Lower leg skin (tissue), 3 donors: ENCODE results near the gene CD2AP.

Experiments
- POLR2A ChIP-seq, 2 donors: fragments of 450-650 bp; IDR thresholded peaks; one replicate each; pipeline ENCODE4 v1.6.1; 2016 to 2017; ENCODE audit warnings: antibody characterized with exemption in 2 of 2, mild to moderate bottlenecking in 1 of 2, moderate library complexity in 1 of 2
- TF ChIP-seq, protein P1 (sequence below), 3 donors: fragments of 450-650 bp; IDR thresholded peaks; one replicate each; pipeline ENCODE4 v1.5.1; 2016; ENCODE audit warnings: antibody characterized with exemption in 3 of 3, mild to moderate bottlenecking in 3 of 3, moderate library complexity in 2 of 3

DNA sequence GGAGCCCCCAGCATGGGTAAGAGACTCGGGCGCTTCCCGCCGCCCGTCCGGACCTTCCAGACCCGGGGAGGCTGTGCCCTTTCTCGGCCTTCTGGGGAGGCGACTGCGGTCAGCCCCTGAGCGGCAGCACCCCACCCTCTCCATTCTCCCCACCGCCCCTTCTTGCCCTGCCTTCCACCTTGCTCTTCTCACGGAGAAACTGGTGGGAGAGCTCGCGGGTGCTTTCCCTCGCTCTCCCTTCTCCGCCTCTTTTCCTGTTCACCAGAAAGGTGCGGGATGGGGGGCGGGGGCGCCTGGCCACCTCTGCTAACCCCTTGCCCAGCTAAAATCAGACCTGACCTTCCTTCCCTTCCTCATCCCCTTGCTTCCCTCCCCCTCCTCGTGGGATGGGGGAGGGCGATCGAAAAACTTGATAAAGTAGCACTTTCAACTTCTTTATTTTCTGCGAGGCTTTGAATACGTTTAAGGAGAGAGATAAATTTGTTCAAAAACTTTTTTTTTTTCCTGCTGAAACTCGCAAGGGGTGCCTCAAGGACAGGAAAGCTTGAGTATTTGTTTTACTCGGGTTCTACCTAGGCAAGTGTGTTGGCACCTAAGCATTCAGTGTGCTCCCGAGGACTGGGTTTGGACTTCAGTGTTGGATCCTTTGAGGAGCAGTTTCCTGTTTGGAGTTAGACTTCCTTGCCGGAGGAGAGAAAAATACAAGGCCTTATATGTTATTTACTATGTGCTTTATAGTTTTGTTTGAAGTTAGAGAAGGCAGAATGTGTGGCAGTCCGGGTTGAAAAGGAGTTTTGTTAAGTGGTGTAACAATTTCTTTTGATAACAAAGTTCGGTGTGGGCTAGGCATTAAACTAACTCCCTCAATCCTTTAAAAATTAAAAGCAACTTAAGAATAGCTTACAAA lies 897 bp downstream of the CD2AP start:
- TF ChIP-seq, protein P1, sequence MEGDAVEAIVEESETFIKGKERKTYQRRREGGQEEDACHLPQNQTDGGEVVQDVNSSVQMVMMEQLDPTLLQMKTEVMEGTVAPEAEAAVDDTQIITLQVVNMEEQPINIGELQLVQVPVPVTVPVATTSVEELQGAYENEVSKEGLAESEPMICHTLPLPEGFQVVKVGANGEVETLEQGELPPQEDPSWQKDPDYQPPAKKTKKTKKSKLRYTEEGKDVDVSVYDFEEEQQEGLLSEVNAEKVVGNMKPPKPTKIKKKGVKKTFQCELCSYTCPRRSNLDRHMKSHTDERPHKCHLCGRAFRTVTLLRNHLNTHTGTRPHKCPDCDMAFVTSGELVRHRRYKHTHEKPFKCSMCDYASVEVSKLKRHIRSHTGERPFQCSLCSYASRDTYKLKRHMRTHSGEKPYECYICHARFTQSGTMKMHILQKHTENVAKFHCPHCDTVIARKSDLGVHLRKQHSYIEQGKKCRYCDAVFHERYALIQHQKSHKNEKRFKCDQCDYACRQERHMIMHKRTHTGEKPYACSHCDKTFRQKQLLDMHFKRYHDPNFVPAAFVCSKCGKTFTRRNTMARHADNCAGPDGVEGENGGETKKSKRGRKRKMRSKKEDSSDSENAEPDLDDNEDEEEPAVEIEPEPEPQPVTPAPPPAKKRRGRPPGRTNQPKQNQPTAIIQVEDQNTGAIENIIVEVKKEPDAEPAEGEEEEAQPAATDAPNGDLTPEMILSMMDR (IDR thresholded peaks at IDR 0.05): no peak
- TF ChIP-seq POLR2A (IDR thresholded peaks at IDR 0.05): no peak
